Measurements from ENCODE around the gene C12orf76. TPM values are rescaled to one million over a fixed set of nuclear protein-coding genes. Genes with fewer than 3 reads are reported as not detected.

Gene C12orf76
- total and polyA plus RNA-seq, 2 of the 13 experiments (the other 11 are each of a cell fraction or from before 2014, with no cell fraction given) = 15.8 to 38.4 TPM

DNA sequence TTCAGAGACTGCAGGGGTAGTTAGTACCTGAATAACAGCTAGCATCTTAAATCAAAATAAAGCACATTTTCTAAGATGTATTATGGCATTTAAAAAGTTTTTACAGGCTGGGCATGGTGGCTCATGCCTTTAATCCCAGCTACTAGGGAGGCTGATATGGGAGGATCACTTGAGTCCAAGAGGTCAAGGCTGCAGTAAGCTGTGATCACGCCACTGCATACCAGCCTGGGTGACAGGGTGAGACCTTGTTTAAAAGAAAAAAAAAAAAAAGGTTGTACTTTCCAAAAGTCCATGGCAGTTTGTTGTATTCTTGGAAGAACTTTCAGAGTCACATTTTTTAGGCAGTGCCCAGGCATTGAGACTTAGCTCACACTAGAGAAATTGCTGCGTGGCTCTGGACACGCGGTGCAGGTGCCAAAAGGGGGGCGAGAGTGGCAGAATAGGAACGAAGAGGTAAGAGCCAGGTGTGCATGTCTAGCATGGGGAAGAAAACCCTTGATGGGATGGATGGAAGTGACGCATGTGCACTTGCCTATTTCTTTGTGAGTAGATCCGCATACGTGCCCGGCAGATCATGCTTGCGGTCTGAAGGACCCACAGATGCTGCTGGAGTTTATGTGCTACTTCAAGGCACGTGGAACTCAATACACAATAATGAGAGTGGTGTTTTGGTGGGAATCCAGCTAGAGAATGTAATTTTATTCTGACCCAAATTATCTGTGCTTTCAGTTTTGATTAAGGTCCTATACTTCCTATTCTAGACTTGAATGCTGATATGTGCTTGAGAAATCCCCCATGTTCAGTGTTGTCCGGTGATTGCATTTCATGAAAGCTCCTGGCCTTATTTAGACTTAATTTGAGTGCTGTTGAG, 37.2 kb downstream of the C12orf76 start (continued):
- TF ChIP-seq EZH2 (conservative IDR thresholded peaks at IDR 0.05; ENCODE audit: low read depth, low read length) (no peak), MTA1 (CRISPR knock-in tag; IDR thresholded peaks at IDR 0.05; ENCODE audit: borderline replicate concordance) (0 out of 2 replicates have a peak, but pooled peaks have one; percentile 39), ZMAT3 (CRISPR knock-in tag; conservative IDR thresholded peaks at IDR 0.05) (no peak), NFE2 (CRISPR knock-in tag; IDR thresholded peaks at IDR 0.05) (no peak), CBX1 (IDR thresholded peaks at IDR 0.05; ENCODE audit: low read depth) (no peak), EHMT2 (IDR thresholded peaks at IDR 0.05; ENCODE audit: borderline replicate concordance, low read depth, low read length) (no peak; the same call in 1 of the 2 replicates), AGO1 (IDR thresholded peaks at IDR 0.05; ENCODE audit: low read depth, low read length, poor library complexity, severe bottlenecking) (no peak), ZNF768 (CRISPR knock-in tag; IDR thresholded peaks at IDR 0.05) (no peak), JUNB (CRISPR knock-in tag; IDR thresholded peaks at IDR 0.05; ENCODE audit: borderline replicate concordance) (no peak), HOXA7 (CRISPR knock-in tag; IDR thresholded peaks at IDR 0.05) (no peak), PHF8 (CRISPR knock-in tag; IDR thresholded peaks at IDR 0.05) (no peak), ZNF747 (CRISPR knock-in tag; IDR thresholded peaks at IDR 0.05; ENCODE audit: borderline replicate concordance) (no peak), SOX5 (CRISPR knock-in tag; IDR thresholded peaks at IDR 0.05; ENCODE audit: borderline replicate concordance) (peak; percentile 45; the same call in 1 of the 2 replicates), ZNF563 (CRISPR knock-in tag; IDR thresholded peaks at IDR 0.05) (no peak), THYN1 (CRISPR knock-in tag; IDR thresholded peaks at IDR 0.05; ENCODE audit: borderline replicate concordance, low read depth) (no peak), KDM6A (CRISPR knock-in tag; IDR thresholded peaks at IDR 0.05; ENCODE audit: low read depth) (0 out of 2 replicates have a peak, but pooled peaks have one; percentile 44), PTBP1 (IDR thresholded peaks at IDR 0.05; ENCODE audit: low read depth, low read length, poor library complexity, severe bottlenecking) (no peak), ZFP82 (CRISPR knock-in tag; IDR thresholded peaks at IDR 0.05; ENCODE audit: borderline replicate concordance) (no peak), ASH2L (IDR thresholded peaks at IDR 0.05; ENCODE audit: insufficient read length, low read depth, low read length) (peak; percentile 79), MEIS2 (CRISPR knock-in tag; IDR thresholded peaks at IDR 0.05) (no peak), ZBTB38 (CRISPR knock-in tag; IDR thresholded peaks at IDR 0.05) (peak; percentile 66; the same call in 1 of the 2 replicates)
- TF ChIP-seq, protein P1, sequence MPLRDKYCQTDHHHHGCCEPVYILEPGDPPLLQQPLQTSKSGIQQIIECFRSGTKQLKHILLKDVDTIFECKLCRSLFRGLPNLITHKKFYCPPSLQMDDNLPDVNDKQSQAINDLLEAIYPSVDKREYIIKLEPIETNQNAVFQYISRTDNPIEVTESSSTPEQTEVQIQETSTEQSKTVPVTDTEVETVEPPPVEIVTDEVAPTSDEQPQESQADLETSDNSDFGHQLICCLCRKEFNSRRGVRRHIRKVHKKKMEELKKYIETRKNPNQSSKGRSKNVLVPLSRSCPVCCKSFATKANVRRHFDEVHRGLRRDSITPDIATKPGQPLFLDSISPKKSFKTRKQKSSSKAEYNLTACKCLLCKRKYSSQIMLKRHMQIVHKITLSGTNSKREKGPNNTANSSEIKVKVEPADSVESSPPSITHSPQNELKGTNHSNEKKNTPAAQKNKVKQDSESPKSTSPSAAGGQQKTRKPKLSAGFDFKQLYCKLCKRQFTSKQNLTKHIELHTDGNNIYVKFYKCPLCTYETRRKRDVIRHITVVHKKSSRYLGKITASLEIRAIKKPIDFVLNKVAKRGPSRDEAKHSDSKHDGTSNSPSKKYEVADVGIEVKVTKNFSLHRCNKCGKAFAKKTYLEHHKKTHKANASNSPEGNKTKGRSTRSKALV (CRISPR knock-in tag; IDR thresholded peaks at IDR 0.05) = no peak
- TF ChIP-seq, protein P2, sequence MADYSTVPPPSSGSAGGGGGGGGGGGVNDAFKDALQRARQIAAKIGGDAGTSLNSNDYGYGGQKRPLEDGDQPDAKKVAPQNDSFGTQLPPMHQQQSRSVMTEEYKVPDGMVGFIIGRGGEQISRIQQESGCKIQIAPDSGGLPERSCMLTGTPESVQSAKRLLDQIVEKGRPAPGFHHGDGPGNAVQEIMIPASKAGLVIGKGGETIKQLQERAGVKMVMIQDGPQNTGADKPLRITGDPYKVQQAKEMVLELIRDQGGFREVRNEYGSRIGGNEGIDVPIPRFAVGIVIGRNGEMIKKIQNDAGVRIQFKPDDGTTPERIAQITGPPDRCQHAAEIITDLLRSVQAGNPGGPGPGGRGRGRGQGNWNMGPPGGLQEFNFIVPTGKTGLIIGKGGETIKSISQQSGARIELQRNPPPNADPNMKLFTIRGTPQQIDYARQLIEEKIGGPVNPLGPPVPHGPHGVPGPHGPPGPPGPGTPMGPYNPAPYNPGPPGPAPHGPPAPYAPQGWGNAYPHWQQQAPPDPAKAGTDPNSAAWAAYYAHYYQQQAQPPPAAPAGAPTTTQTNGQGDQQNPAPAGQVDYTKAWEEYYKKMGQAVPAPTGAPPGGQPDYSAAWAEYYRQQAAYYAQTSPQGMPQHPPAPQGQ (CRISPR knock-in tag; IDR thresholded peaks at IDR 0.05; ENCODE audit: borderline replicate concordance) = no peak
- TF ChIP-seq, protein P3, sequence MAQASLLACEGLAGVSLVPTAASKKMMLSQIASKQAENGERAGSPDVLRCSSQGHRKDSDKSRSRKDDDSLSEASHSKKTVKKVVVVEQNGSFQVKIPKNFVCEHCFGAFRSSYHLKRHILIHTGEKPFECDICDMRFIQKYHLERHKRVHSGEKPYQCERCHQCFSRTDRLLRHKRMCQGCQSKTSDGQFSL (CRISPR knock-in tag; IDR thresholded peaks at IDR 0.05) = no peak
- TF ChIP-seq, protein P4, sequence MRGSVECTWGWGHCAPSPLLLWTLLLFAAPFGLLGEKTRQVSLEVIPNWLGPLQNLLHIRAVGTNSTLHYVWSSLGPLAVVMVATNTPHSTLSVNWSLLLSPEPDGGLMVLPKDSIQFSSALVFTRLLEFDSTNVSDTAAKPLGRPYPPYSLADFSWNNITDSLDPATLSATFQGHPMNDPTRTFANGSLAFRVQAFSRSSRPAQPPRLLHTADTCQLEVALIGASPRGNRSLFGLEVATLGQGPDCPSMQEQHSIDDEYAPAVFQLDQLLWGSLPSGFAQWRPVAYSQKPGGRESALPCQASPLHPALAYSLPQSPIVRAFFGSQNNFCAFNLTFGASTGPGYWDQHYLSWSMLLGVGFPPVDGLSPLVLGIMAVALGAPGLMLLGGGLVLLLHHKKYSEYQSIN (CRISPR knock-in tag; IDR thresholded peaks at IDR 0.05; ENCODE audit: borderline replicate concordance) = no peak

Measured in HepG2 (cell line).